A549 (cell line): ENCODE results near the gene PTPRJ.

Experiments used
- CEBPB ChIP-seq, 2 experiments: fragments of >200 bp in 1 of 2; sonication (Bioruptor Twin) in 1 of 2; formaldehyde crosslinking in 1 of 2; IDR thresholded peaks; 2 replicates each; pipeline ENCODE4 v1.6.1; 2012 to 2016
- CTCF ChIP-seq: fragments of >200 bp; sonication (Bioruptor Twin); formaldehyde crosslinking; IDR thresholded peaks from 3 replicates; pipeline ENCODE4 v1.5.1; 2016
- HMGXB4 ChIP-seq: fragments of 250-450 bp; sonication (Bioruptor Pico); IDR thresholded peaks from 2 replicates; pipeline ENCODE4 v1.5.0; 2021; ENCODE audit warnings: mild to moderate bottlenecking, moderate library complexity, borderline replicate concordance
- HOXB13 ChIP-seq: fragments of 250-450 bp; sonication (Bioruptor Pico); IDR thresholded peaks from 2 replicates; pipeline ENCODE4 v1.5.0; 2020; ENCODE audit warnings: low read depth, mild to moderate bottlenecking, moderate library complexity
- JUN ChIP-seq, 2 experiments: fragments of >200 bp; sonication (Bioruptor Twin); formaldehyde crosslinking; IDR thresholded peaks; 2 replicates in 1 of 2; 3 replicates in 1 of 2; pipeline ENCODE4 v1.6.1; 2016 to 2017
- JUNB ChIP-seq: fragments of >200 bp; sonication (Bioruptor Twin); formaldehyde crosslinking; IDR thresholded peaks from 2 replicates; pipeline ENCODE4 v1.6.1; 2016
- KDM5A ChIP-seq: fragments of 200-600 bp; sonication (generic); IDR thresholded peaks from 2 replicates; pipeline ENCODE4 v1.6.1; 2016; ENCODE audit warnings: antibody characterized with exemption, mild to moderate bottlenecking
- MAFK ChIP-seq: fragments of 450-650 bp; IDR thresholded peaks from 2 replicates; pipeline ENCODE4 v1.6.1; 2014; ENCODE audit not compliant: partially characterized antibody
- MAZ ChIP-seq: fragments of 150-350 bp; IDR thresholded peaks from 2 replicates; pipeline ENCODE4 v1.6.1; 2014; ENCODE audit warnings: antibody characterized with exemption, low read depth, low read length, borderline replicate concordance
- PHF8 ChIP-seq: fragments of 200-600 bp; sonication (generic); IDR thresholded peaks from 2 replicates; pipeline ENCODE4 v1.6.1; 2016; ENCODE audit warnings: low read depth, mild to moderate bottlenecking, antibody characterized with exemption, moderate library complexity, borderline replicate concordance
- POLR2A ChIP-seq: IDR thresholded peaks from 2 replicates; pipeline ENCODE4 v1.6.1; 2012; ENCODE audit warnings: mild to moderate bottlenecking, low read length
- RAD21 ChIP-seq, 2 experiments: fragments of >200 bp in 1 of 2; sonication (Bioruptor Twin) in 1 of 2; formaldehyde crosslinking in 1 of 2; IDR thresholded peaks in 1 of 2; conservative IDR thresholded peaks in 1 of 2; 2 replicates in 1 of 2; 3 replicates in 1 of 2; pipeline ENCODE4 v1.6.1; 2012 to 2018; ENCODE audit warnings: inconsistent platforms in 1 of 2
- REST ChIP-seq: fragments of 200-600 bp; sonication (generic); IDR thresholded peaks from 2 replicates; pipeline ENCODE4 v1.6.1; 2016; ENCODE audit warnings: antibody characterized with exemption, mild to moderate bottlenecking, moderate library complexity

GRCh38 chr11:47987781-47988180 lies 7.4 kb downstream of the PTPRJ start:
- TF ChIP-seq CTCF (no peak), HMGXB4 (CRISPR knock-in tag) (no peak), MAZ (no peak), RAD21 (conservative IDR thresholded peaks at IDR 0.05 in 1 of 2, IDR thresholded peaks at IDR 0.05 in 1 of 2) (no peak), JUNB (no peak), POLR2A (no peak), PHF8 (no peak), MAFK (no peak), REST (no peak), KDM5A (no peak), CEBPB (IDR thresholded peaks at IDR 0.05) (no peak), JUN (IDR thresholded peaks at IDR 0.05) (no peak), HOXB13 (CRISPR knock-in tag) (no peak)
